HG03135 (cell line): ENCODE results near the gene MTIF2.
"Not testable (repeated sequence)": the region's sequence is repeated elsewhere in the genome, so short reads cannot be mapped to it uniquely, and the experiment has no call there.

Source experiments
- ATAC-seq: cut with Tn5 transposase; IDR thresholded peaks from one replicate; pipeline ENCODE4 v1.9.1; 2021; ENCODE audit warnings: mild to moderate bottlenecking, moderate library complexity; ENCODE audit not compliant: unreplicated experiment

The MTIF2 gene

DNA sequence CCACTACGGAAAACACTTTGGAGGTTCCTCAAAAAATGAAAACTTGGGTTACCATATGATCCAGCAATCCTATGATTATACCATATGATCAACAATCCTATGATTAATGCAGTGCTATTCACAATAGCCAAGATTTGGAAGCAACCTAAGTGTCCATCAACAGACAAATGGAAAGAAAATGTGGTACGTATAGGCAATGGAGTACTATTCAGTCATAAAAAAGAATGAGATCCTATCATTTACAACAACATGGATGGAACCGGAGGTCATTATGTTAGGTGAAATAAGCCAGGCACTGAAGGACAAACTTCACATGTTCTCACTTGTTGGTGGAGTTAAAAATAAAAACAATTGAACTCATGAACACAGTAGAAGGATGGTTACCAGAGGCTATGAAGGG, 64.5 kb downstream of the MTIF2 start:
- no peak for ATAC-seq

GRCh38 chr2:55200416-55200815, 68.6 kb downstream of the MTIF2 start:
- no peak for ATAC-seq

DNA sequence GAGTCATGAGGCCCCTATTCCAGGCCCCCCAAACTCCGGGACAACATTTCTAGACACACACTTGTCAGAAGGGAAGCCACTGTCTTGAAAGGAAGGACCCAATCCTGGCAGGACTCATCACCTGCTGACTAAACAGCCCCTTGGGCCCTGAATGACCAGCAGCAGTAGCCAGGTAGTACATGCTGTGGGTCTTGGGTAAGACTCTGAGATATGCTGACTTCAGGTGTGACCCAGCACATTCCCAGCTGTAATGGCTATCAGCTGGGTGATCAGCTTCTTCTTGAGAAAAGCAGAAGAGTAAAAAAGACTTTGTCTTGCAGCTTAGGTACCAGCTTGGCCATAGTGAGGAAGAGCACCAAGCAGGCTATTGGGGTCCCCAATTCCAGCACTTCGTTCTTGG, 72.5 kb downstream of the MTIF2 start:
- no peak for ATAC-seq

GRCh38 chr2:55191888-55192287, 77.1 kb downstream of the MTIF2 start:
- ATAC-seq, result not testable (repeated sequence)

DNA sequence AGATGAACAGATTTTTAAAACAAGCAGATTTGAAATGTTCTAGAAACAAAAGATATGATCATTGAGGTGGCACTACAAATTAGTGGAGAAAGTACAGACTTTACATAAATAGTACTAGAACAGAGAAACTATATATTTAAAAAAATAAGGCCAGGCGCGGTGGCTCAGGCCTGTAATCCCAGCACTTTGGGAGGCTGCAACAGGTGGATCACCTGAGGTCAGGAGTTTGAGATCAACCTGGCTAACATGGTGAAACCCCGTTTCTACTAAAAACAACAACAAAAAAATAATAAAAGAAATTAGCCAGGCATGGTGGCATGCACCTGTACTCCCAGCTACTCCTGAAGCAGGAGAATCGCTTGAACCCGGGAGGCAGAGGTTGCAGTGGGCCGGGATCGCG, 82.2 kb downstream of the MTIF2 start:
- ATAC-seq, result not testable (repeated sequence)
